Measurements from ENCODE around the gene PFDN5. TPM values are rescaled to one million over a fixed set of nuclear protein-coding genes. Genes with fewer than 3 reads are reported as not detected.
A peak's percentile ranks its signal among the peaks of the same experiment; 100 is the strongest.

Gene PFDN5
- total RNA-seq, 2 donors from 2014 or later: 322 to 403 TPM

DNA sequence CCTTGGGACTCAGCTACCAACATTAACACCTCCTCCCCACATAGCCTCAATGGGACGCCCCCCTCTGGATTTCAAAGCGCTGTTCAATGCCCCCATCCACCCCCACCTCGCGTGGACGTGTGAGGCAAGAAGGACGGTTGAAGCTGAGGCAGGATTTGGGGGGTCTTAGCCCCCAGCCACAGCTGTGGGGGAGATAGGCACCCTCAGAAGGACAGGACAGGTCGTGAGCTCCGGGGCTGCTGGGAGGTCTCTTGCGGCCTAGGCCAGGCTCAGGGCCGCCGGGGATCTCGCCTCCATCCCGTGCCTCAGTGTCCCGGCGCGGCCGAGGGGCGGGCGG lies 49.1 kb downstream of the PFDN5 start:
- TF ChIP-seq CTCF (conservative IDR thresholded peaks at IDR 0.05): no peak
- peak overlapping the region; percentile 74 for H3K4me3 Mint-ChIP-seq
- no peak overlapping the region for H3K27ac Mint-ChIP-seq
- no peak overlapping the region for H3K9ac ChIP-seq (ENCODE audit: extremely low read depth, low read length, poor library complexity, severe bottlenecking)
- no peaks in the 10 kb centered on the region for H3K27me3 ChIP-seq (ENCODE audit: control insufficient read depth, insufficient read depth, low read length, poor library complexity, severe bottlenecking)
- peaks cover 27% of the 10 kb centered on the region for H3K27me3 Mint-ChIP-seq (ENCODE audit: insufficient read depth)
- H3K4me1 Mint-ChIP-seq: peaks cover 10% of the 10 kb centered on the region
- peaks cover 8% of the 10 kb centered on the region for H3K4me1 ChIP-seq (ENCODE audit: control insufficient read depth, insufficient read depth, low read length)
- H3K9me3 ChIP-seq (ENCODE audit: control insufficient read depth, low read length): no peaks in the 10 kb centered on the region
- H3K36me3 ChIP-seq (ENCODE audit: control insufficient read depth, insufficient read depth, low read length): no peaks in the 10 kb centered on the region
- H3K36me3 Mint-ChIP-seq (ENCODE audit: low read depth): no peaks in the 10 kb centered on the region
- peak overlapping the region; percentile 57 for H3K4me3 ChIP-seq (ENCODE audit: low read length)
- 7% methylated on average over 18 of the region's 19 CpGs; no CpG with 5 or more reads in 1 of the 2 experiments for WGBS, 2 experiments (ENCODE audit: insufficient coverage in 1 of 2, insufficient read length in 1 of 2)
- DNase-seq: no peak
- H3K27ac ChIP-seq (ENCODE audit: low read depth, low read length): no peak overlapping the region
- no peaks in the 10 kb centered on the region for H3K9me3 Mint-ChIP-seq

- Histone ChIP-seq H3K9me3 (ENCODE audit: control insufficient read depth, low read length) (no peaks in the 10 kb centered on the region), H3K4me3 (ENCODE audit: low read length) (peak overlapping the region; percentile 75), H3K27ac (ENCODE audit: low read depth, low read length) (no peak overlapping the region), H3K4me1 (ENCODE audit: control insufficient read depth, insufficient read depth, low read length) (peaks cover 8% of the 10 kb centered on the region), H3K9ac (ENCODE audit: extremely low read depth, low read length, poor library complexity, severe bottlenecking) (peak overlapping the region; percentile 12), H3K27me3 (ENCODE audit: control insufficient read depth, insufficient read depth, low read length, poor library complexity, severe bottlenecking) (no peaks in the 10 kb centered on the region), H3K36me3 (ENCODE audit: control insufficient read depth, insufficient read depth, low read length) (no peaks in the 10 kb centered on the region)
- no peaks in the 10 kb centered on the region for H3K36me3 Mint-ChIP-seq (ENCODE audit: low read depth)
- peak; percentile 90 for DNase-seq
- peak overlapping the region; percentile 72 for H3K27ac Mint-ChIP-seq
- H3K9me3 Mint-ChIP-seq: no peaks in the 10 kb centered on the region
- peak overlapping the region; percentile 74 for H3K4me3 Mint-ChIP-seq
- peak; percentile 48 for TF ChIP-seq CTCF (conservative IDR thresholded peaks at IDR 0.05)
- peaks cover 24% of the 10 kb centered on the region for H3K27me3 Mint-ChIP-seq (ENCODE audit: insufficient read depth)
- WGBS, 2 experiments (ENCODE audit: insufficient coverage in 1 of 2, insufficient read length in 1 of 2): 1% methylated on average over 18 to 50 of the region's 50 CpGs
- H3K4me1 Mint-ChIP-seq: peaks cover 10% of the 10 kb centered on the region
These were observed 49.6 kb downstream of the PFDN5 start for GRCh38 chr12:53344824-53345485.

DNA sequence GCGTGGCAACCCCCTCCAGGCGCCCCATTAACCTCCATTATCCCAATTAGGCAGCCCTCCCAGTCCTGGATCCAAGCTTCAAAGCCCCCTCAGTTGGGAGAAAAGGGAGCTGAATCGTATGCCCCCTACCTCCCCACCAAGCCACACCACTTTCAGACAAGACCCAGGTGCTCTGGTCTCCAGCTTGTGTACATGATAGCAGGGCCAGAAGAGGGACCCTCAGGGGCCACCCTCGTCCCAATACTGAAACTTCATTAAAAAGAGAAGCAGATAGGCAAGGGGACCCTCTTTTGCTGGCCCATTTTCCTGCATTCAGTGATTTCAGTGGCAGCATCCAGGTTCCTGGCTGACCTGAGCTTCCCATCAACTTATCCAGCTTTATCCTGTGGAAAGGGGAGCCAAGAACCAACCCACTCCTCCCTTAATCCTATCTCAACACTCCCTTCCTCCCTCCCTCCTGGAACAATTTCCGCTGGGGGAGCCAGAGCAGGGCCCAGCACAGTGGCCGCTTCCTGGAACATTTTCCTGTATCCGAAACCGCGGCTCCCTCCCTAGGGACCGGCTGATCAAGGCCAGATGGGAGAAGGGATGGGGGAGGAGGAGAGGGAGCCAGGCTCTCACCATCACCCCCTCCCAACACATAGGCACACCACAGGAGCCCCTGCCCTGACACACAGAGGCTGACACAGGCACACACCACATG lies 50.3 kb downstream of the PFDN5 start:
- peak overlapping the region; percentile 74 for H3K4me3 Mint-ChIP-seq
- 22 to 50% methylated on average over 1 to 5 of the region's 10 CpGs for WGBS, 2 experiments (ENCODE audit: insufficient coverage in 1 of 2, insufficient read length in 1 of 2)
- Histone ChIP-seq H3K27me3 (ENCODE audit: control insufficient read depth, insufficient read depth, low read length, poor library complexity, severe bottlenecking) (no peaks in the 10 kb centered on the region), H3K36me3 (ENCODE audit: control insufficient read depth, insufficient read depth, low read length) (no peaks in the 10 kb centered on the region), H3K4me1 (ENCODE audit: control insufficient read depth, insufficient read depth, low read length) (peaks cover 8% of the 10 kb centered on the region), H3K9ac (ENCODE audit: extremely low read depth, low read length, poor library complexity, severe bottlenecking) (no peak overlapping the region), H3K27ac (ENCODE audit: low read depth, low read length) (no peak overlapping the region), H3K9me3 (ENCODE audit: control insufficient read depth, low read length) (no peaks in the 10 kb centered on the region), H3K4me3 (ENCODE audit: low read length) (peak overlapping the region; percentile 75)
- H3K36me3 Mint-ChIP-seq (ENCODE audit: low read depth): no peaks in the 10 kb centered on the region
- peaks cover 10% of the 10 kb centered on the region for H3K4me1 Mint-ChIP-seq
- H3K27me3 Mint-ChIP-seq (ENCODE audit: insufficient read depth): peaks cover 21% of the 10 kb centered on the region
- H3K27ac Mint-ChIP-seq: no peak overlapping the region
- peak; percentile 74 for DNase-seq
- TF ChIP-seq CTCF (conservative IDR thresholded peaks at IDR 0.05): no peak
- no peaks in the 10 kb centered on the region for H3K9me3 Mint-ChIP-seq
